HepG2 (cell line): ENCODE data around the gene DOC2A. TPM values are rescaled to one million over a fixed set of nuclear protein-coding genes. Genes with fewer than 3 reads are reported as not detected.

Experiments
- ATAC-seq: fragments of 200-7000 bp; cut with Tn5 transposase; 3 replicates; pipeline ENCODE4 v1.9.1; 2020; ENCODE audit warnings: mild to moderate bottlenecking, moderate library complexity
- BruUV-seq: library from RNA; stranded (reverse); fragments of 400-500 nt; replicated peaks from 2 replicates; lab custom pipeline; 2021; lab: Mats Ljungman, UMichigan
- CTCF ChIA-PET: fragments of 300-600 bp; formaldehyde crosslinking; extraction: SDS; loops from one replicate; lab custom pipeline; 2021; ENCODE audit warnings: low total read pairs, inconsistent platforms, low intra/inter-chr PET ratio; lab: Yijun Ruan, JAX
- POLR2A ChIA-PET: fragments of 350-600 bp; sonication (Branson Sonifier 250); formaldehyde crosslinking; loops from one replicate; lab custom pipeline; 2020; ENCODE audit warnings: antibody characterized with exemption, inconsistent platforms; lab: Yijun Ruan, JAX
- DNase-seq: peaks from one replicate; pipeline ENCODE4 v3.0.0-alpha.2; 2015; ENCODE audit warnings: low spot score
- FAIRE-seq: peaks from 3 replicates; lab custom pipeline; 2011; peaks lifted over from hg19 to GRCh38; lab: Jason Lieb, UNC
- H2AFZ ChIP-seq: one replicate; pipeline ENCODE4 v1.6.1; 2011; ENCODE audit warnings: low read length, inconsistent platforms
- H3K27ac ChIP-seq: fragments of 300-600 bp; 3 replicates; pipeline ENCODE4 v1.8.0; 2011; ENCODE audit warnings: mixed run types, mild to moderate bottlenecking, mixed read lengths, low read length, inconsistent platforms; ENCODE audit not compliant: insufficient read depth; ENCODE audit errors: extremely low read length
- H3K27me3 ChIP-seq, 2 experiments: fragments of 200-600 bp in 1 of 2; 2 replicates in 1 of 2; 3 replicates in 1 of 2; pipeline versions ENCODE4 v1.6.0 to v1.8.0; 2011; ENCODE audit warnings: low read length in 2 of 2, mild to moderate bottlenecking in 2 of 2, moderate library complexity in 2 of 2, inconsistent platforms in 1 of 2; ENCODE audit not compliant: insufficient read depth in 2 of 2, control insufficient read depth in 1 of 2
- H3K36me3 ChIP-seq, 2 experiments: fragments of 200-600 bp in 1 of 2; replicated peaks in 1 of 2; 2 replicates in 1 of 2; 3 replicates in 1 of 2; pipeline versions ENCODE4 v1.5.1 to v1.8.0; 2011; ENCODE audit warnings: low read length in 2 of 2, inconsistent platforms in 1 of 2; ENCODE audit not compliant: insufficient read depth in 2 of 2, control insufficient read depth in 1 of 2
- H3K4me1 ChIP-seq: 2 replicates; pipeline ENCODE4 v1.5.1; 2012; ENCODE audit warnings: low read length, inconsistent platforms; ENCODE audit not compliant: insufficient read depth
- H3K4me2 ChIP-seq: 2 replicates; pipeline ENCODE4 v1.6.0; 2011; ENCODE audit warnings: low read depth, low read length, inconsistent platforms
- H3K4me3 ChIP-seq, 3 experiments: fragments of 200-600 bp in 1 of 3; sonication (generic), shearing (Covaris generic) in 1 of 3; replicated peaks in 1 of 3; 2 replicates each; pipeline ENCODE4 v1.5.1; 2011 to 2016; ENCODE audit warnings: low read length in 3 of 3, inconsistent platforms in 2 of 3, low read depth in 2 of 3, mild to moderate bottlenecking in 2 of 3, control low read depth in 1 of 3, mixed read lengths in 1 of 3; ENCODE audit not compliant: insufficient read depth in 1 of 3
- H3K79me2 ChIP-seq: one replicate; pipeline ENCODE4 v1.6.1; 2011; ENCODE audit warnings: low read length, inconsistent platforms; ENCODE audit not compliant: insufficient read depth
- H3K9ac ChIP-seq: 2 replicates; pipeline ENCODE4 v1.6.0; 2011; ENCODE audit warnings: mild to moderate bottlenecking, low read depth, low read length, inconsistent platforms; ENCODE audit not compliant: insufficient read depth
- H3K9me3 ChIP-seq: 2 replicates; pipeline ENCODE4 v1.5.1; 2012; ENCODE audit warnings: mild to moderate bottlenecking, low read length
- H4K20me1 ChIP-seq: 2 replicates; pipeline ENCODE4 v1.6.0; 2011; ENCODE audit warnings: inconsistent platforms, mild to moderate bottlenecking, low read length, moderate library complexity; ENCODE audit not compliant: insufficient read depth
- AGO2 ChIP-seq: fragments of 200-400 bp; formaldehyde crosslinking; optimal IDR thresholded peaks from 2 replicates; pipeline ENCODE3; 2017; ENCODE audit warnings: mild to moderate bottlenecking, low read depth, low read length, moderate library complexity
- MNT ChIP-seq: fragments of 450-650 bp; IDR thresholded peaks from 2 replicates; pipeline ENCODE4 v1.6.1; 2016
- RBFOX2 ChIP-seq: fragments of 200-400 bp; formaldehyde crosslinking; IDR thresholded peaks from 2 replicates; pipeline ENCODE4 v1.6.1; 2017; ENCODE audit warnings: low read depth, mild to moderate bottlenecking, low read length
- ZNF446 ChIP-seq: sonication (generic); formaldehyde crosslinking; IDR thresholded peaks from 2 replicates; pipeline ENCODE4 v1.5.0; 2020; ENCODE audit warnings: mild to moderate bottlenecking, missing genetic modification reagents
- ZNF552 ChIP-seq: sonication (generic); formaldehyde crosslinking; IDR thresholded peaks from 2 replicates; pipeline ENCODE4 v1.9.0; 2022; ENCODE audit warnings: missing genetic modification reagents, mild to moderate bottlenecking, borderline replicate concordance
- ZNF709 ChIP-seq: sonication (generic); formaldehyde crosslinking; IDR thresholded peaks from 2 replicates; pipeline ENCODE4 v1.5.0; 2020; ENCODE audit warnings: mild to moderate bottlenecking, missing genetic modification reagents
- WGBS: methylation state at CpG from one replicate; pipeline ENCODE4 v1.1.6; 2017; ENCODE audit warnings: low lambda C conversion rate; 5-methylcytosine and 5-hydroxymethylcytosine counted together
- in situ Hi-C: cut with HindIII; loops from 2 replicates; pipeline ENCODE4 v1.10.0; 2017; ENCODE audit warnings: low pct_unique_long_range_greater_than_20kb; ENCODE audit not compliant: extremely low pct_ligation_motif_present
- intact Hi-C: fragments of 100-400 bp; cut with micrococcal nuclease; formaldehyde crosslinking; loops from one replicate; pipeline ENCODE4 v1.10.0; 2022; ENCODE audit not compliant: unreplicated experiment
- polyA plus RNA-seq, 8 experiments: library from polyadenylated mRNA; depleted of rRNA in 3 of 8; stranded (reverse) in 7 of 8; unstranded in 1 of 8; fragments of >200 nt; fragmentation: Illumina TruSeq in 4 of 8; extraction: Trizol in 4 of 8; gene quantifications; 2 replicates each; pipeline versions ENCODE4 v1.2.1 to v1.2.3, GENCODE V29; 2011 to 2016; ENCODE audit warnings: low read depth in 4 of 8, missing spikeins in 1 of 8, mixed read lengths in 1 of 8; ENCODE audit not compliant: insufficient read depth in 1 of 8
- total RNA-seq, 5 experiments: library from RNA; depleted of rRNA; stranded (reverse); fragments of >200 nt; fragmentation: Illumina TruSeq; extraction: Trizol; gene quantifications; 2 replicates each; pipeline ENCODE4 v1.2.3, GENCODE V29; 2016; ENCODE audit warnings: low read depth in 1 of 5

DOC2A gene
- total and polyA plus RNA-seq, 2 of the 13 experiments (the other 11 are each of a cell fraction or from before 2014, with no cell fraction given), result 0.15 to 0.55 TPM

GRCh38 chr16:29986231-29986630, 24.6 kb downstream of the DOC2A start:
- Histone ChIP-seq H3K4me3 (no peak overlapping the region), H3K9ac (no peak overlapping the region), H3K9me3 (no peaks in the 10 kb centered on the region), H3K4me2 (no peak overlapping the region), H3K27me3 (no peaks in the 10 kb centered on the region), H2AFZ (no peak overlapping the region), H3K36me3 (peaks cover 57 to 98% of the 10 kb centered on the region in 2 experiments), H3K4me1 (no peaks in the 10 kb centered on the region), H3K79me2 (no peaks in the 10 kb centered on the region), H4K20me1 (no peaks in the 10 kb centered on the region), H3K27ac (no peak overlapping the region)
- intact Hi-C loops, result no loop called here
- DNase-seq, result no peak
- ATAC-seq, result no peak
- TF ChIP-seq ZNF709 (CRISPR knock-in tag) (no peak), MNT (no peak), ZNF552 (CRISPR knock-in tag) (no peak)
- ChIA-PET POLR2A (interaction anchor here (1.3 kb wide), 1 partner anchor 13 kb away, joined by 6 read pairs; no protein-coding TSS in a partner anchor), CTCF (no interaction called here)
- no TSS peak for BruUV-seq
- in situ Hi-C loops, result no loop called here
- over 99% methylated on average over 20 of the region's 20 CpGs for WGBS
- FAIRE-seq, result no peak

- H3K9ac ChIP-seq, result no peak overlapping the region
- 98% methylated on average over 26 of the region's 28 CpGs for WGBS
- peak; percentile 60 for TF ChIP-seq AGO2
- TF ChIP-seq ZNF446 (CRISPR knock-in tag), result no peak
- TF ChIP-seq RBFOX2, result peak; percentile 54; the same call in 1 of the 2 replicates
- ChIA-PET CTCF (no interaction called here), POLR2A (interaction anchor here (1.3 kb wide), 1 partner anchor 12 kb away, joined by 6 read pairs; no protein-coding TSS in a partner anchor)
- no peaks in the 10 kb centered on the region for H3K4me1 ChIP-seq
- no peak for FAIRE-seq
- no peaks in the 10 kb centered on the region for H3K27me3 ChIP-seq
- peaks cover 59 to 100% of the 10 kb centered on the region in 2 experiments for H3K36me3 ChIP-seq
- no peaks in the 10 kb centered on the region for H4K20me1 ChIP-seq
- BruUV-seq, result no TSS peak
- no peak overlapping the region for H3K4me2 ChIP-seq
- no peaks in the 10 kb centered on the region for H3K79me2 ChIP-seq
- no peak for ATAC-seq
- no peak overlapping the region for H3K27ac ChIP-seq
- no peaks in the 10 kb centered on the region for H3K9me3 ChIP-seq
- H2AFZ ChIP-seq, result no peak overlapping the region
- intact Hi-C loops (no loop called here), in situ Hi-C loops (no loop called here)
- H3K4me3 ChIP-seq, result no peak overlapping the region
- DNase-seq, result no peak
Observed at GRCh38 chr16:29985271-29985811, 25.5 kb downstream of the DOC2A start.
